ENCODE data around the gene ZNF771. TPM values are rescaled to one million over a fixed set of nuclear protein-coding genes. Genes with fewer than 3 reads are reported as not detected.

Gene ZNF771
- total RNA-seq: 10 to 100 TPM in 3 of 4 donors, 1 to 10 TPM in 1; 7.4 to 28.1 (median 15.1) TPM

DNA sequence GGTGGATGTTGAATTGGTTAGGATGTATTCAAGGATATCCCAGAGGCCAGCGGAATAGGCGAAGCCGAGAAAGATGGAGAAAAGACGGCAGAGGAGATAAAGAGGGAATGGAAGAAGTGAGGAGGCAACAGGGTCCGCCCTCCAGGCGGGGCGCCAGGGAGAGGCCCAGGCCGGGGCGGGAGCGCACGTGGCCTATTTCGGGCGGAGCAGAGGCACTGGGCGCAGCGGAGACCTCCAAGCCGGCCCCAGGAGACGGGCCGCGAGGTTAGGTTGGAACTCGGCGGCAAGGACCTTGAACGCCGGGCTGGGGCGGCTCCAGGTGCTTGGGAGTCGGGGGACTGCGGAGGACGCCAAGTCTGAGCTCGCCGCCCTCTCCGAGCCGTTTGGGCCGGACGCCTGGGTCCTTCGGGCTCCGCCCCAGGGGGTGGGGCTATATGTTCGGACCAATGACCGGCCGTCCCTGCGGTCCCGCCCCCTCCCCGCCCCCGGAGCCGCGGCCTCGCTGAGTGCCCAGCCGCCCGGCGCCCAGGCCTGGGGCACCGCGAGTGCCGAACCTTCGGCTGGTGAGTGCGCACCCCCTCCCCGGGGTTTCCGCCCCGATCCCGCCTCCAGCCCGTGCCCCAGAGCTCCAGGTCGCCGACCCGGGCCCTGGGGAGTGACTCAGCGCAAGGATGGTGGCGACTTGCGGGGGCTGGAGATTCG is at the start of gene ZNF771:
ZNF771 (plus strand) TSS at position 505 of the 702 bp plus-strand sequence. CDS start 448 bp downstream, outside the sequence.
- Histone ChIP-seq H3K27me3 (no peaks in the 10 kb centered on the region), H3K4me1 (peaks cover 12 to 30% (median 23%) of the 10 kb centered on the region in 4 donors), H3K4me3 (peak within 1 kb of the TSS; percentile 45 to 75 (median 60)), H3K27ac (peak within 1 kb of the TSS; percentile 77 to 95 (median 90)), H3K9me3 (no peaks in the 10 kb centered on the region), H3K36me3 (no peaks in the 10 kb centered on the region)
- intact Hi-C loops (cut with DNase I; ENCODE audit: low total_unique reads): no loop called here
- DNase-seq: peak; percentile 96
- 0 to 1% methylated on average over 7 to 37 of the region's 65 CpGs for WGBS, 2 donors (ENCODE audit: low coverage in 1 of 2)
- in situ Hi-C loops (cut with MboI; ENCODE audit: low pct_ligation_motif_present in 1 of 4, low pct_unique_long_range_greater_than_20kb in 1 of 4, low sequenced_read_pairs in 3 of 4): loop anchor here (25.0 kb wide), 2 partner anchors 295 to 320 kb away; partner anchors contain the start of genes GDPD3 (in 2 of the 4), MAPK3 (in 2 of the 4), PPP4C (in 2 of the 4) and TBX6 (in 2 of the 4)
- TF ChIP-seq EP300 (IDR thresholded peaks at IDR 0.05; ENCODE audit: low read depth) (no peak), POLR2A (IDR thresholded peaks at IDR 0.05) (peak; percentile 66), CTCF (IDR thresholded peaks at IDR 0.05) (peak in 2 of 5 experiments; percentile 24 to 31), POLR2AphosphoS5 (IDR thresholded peaks at IDR 0.05) (peak in 2 of 3 donors; percentile 45 to 70)

- peak overlapping the region in 1 of 4 donors; percentile 94 for H3K27ac ChIP-seq
- H3K27me3 ChIP-seq: no peaks in the 10 kb centered on the region
- no peaks in the 10 kb centered on the region for H3K9me3 ChIP-seq
- in situ Hi-C loops (cut with MboI; ENCODE audit: low pct_ligation_motif_present in 1 of 4, low pct_unique_long_range_greater_than_20kb in 1 of 4, low sequenced_read_pairs in 3 of 4): no loop called here
- no peak overlapping the region for H3K4me3 ChIP-seq
- no peak for TF ChIP-seq POLR2A (IDR thresholded peaks at IDR 0.05)
- TF ChIP-seq POLR2AphosphoS5 (IDR thresholded peaks at IDR 0.05): no peak
- no peak for TF ChIP-seq EP300 (IDR thresholded peaks at IDR 0.05; ENCODE audit: low read depth)
- no peak for TF ChIP-seq CTCF (IDR thresholded peaks at IDR 0.05)
- DNase-seq: no peak
- intact Hi-C loops (cut with DNase I; ENCODE audit: low total_unique reads): no loop called here
- H3K4me1 ChIP-seq: peaks cover 20 to 33% (median 24%) of the 10 kb centered on the region in 4 donors
- 83 to 85% methylated on average over 9 to 25 of the region's 37 CpGs for WGBS, 2 donors (ENCODE audit: low coverage in 1 of 2)
- H3K36me3 ChIP-seq: peaks cover 0 to 13% (median 4%) of the 10 kb centered on the region in 4 donors
These were observed 49.5 kb upstream of the ZNF771 start for GRCh38 chr16:30357715-30358576.

GRCh38 chr16:30358577-30358936 is 48.8 kb upstream of the ZNF771 start:
- in situ Hi-C loops (cut with MboI; ENCODE audit: low pct_ligation_motif_present in 1 of 4, low pct_unique_long_range_greater_than_20kb in 1 of 4, low sequenced_read_pairs in 3 of 4) (no loop called here), intact Hi-C loops (cut with DNase I; ENCODE audit: low total_unique reads) (no loop called here)
- Histone ChIP-seq H3K27ac (no peak overlapping the region), H3K9me3 (no peaks in the 10 kb centered on the region), H3K4me3 (no peak overlapping the region), H3K36me3 (peaks cover 0 to 11% (median 3%) of the 10 kb centered on the region in 4 donors), H3K27me3 (no peaks in the 10 kb centered on the region), H3K4me1 (peaks cover 16 to 27% (median 20%) of the 10 kb centered on the region in 4 donors)
- 91% methylated on average over 8 of the region's 9 CpGs; no CpG with 5 or more reads in 1 of the 2 donors for WGBS, 2 donors (ENCODE audit: low coverage in 1 of 2)
- no peak for TF ChIP-seq POLR2A (IDR thresholded peaks at IDR 0.05)
- no peak for TF ChIP-seq POLR2AphosphoS5 (IDR thresholded peaks at IDR 0.05)
- TF ChIP-seq CTCF (IDR thresholded peaks at IDR 0.05): no peak
- TF ChIP-seq EP300 (IDR thresholded peaks at IDR 0.05; ENCODE audit: low read depth): no peak
- no peak for DNase-seq

Data from transverse colon (tissue), 4 donors.